ENCODE results near the gene PSMG4. TPM values are rescaled to one million over a fixed set of nuclear protein-coding genes. Genes with fewer than 3 reads are reported as not detected.

The PSMG4 gene
- polyA plus RNA-seq, 2 of the 4 experiments (the other 2 are of a cell fraction) = 15.0 to 21.9 TPM

GRCh38 chr6:3235486-3235885 is 23.3 kb upstream of the PSMG4 start (continued):
- TF ChIP-seq HMGXB4 (CRISPR knock-in tag; IDR thresholded peaks at IDR 0.05; ENCODE audit: borderline replicate concordance) (no peak), EP300 (IDR thresholded peaks at IDR 0.05) (no peak), RNF2 (IDR thresholded peaks at IDR 0.05; ENCODE audit: borderline replicate concordance, low read depth) (no peak)

- H3K4me2 ChIP-seq = no peak overlapping the region
- no peaks in the 10 kb centered on the region for H3K4me1 ChIP-seq
- ChIA-PET POLR2A (no interaction called here), CTCF (interaction anchor here (1.8 to 5.8 kb wide), 2 partner anchors 14 to 79 kb away, joined by 5 to 50 read pairs; partner anchors contain the start of gene TUBB2A)
- TF ChIP-seq EP300 (IDR thresholded peaks at IDR 0.05) = no peak
- no peak for TF ChIP-seq HEYL (CRISPR knock-in tag; IDR thresholded peaks at IDR 0.05)
- no peak for TF ChIP-seq CHD2 (IDR thresholded peaks at IDR 0.05; ENCODE audit: low read length, partially characterized antibody)
- 89% methylated on average over 3 of the region's 3 CpGs for whole genome bisulfite sequencing (ENCODE audit: missing lambda C conversion rate)
- no peaks in the 10 kb centered on the region for H3K9me3 ChIP-seq
- FAIRE-seq (no peak), DNase-seq (ENCODE audit: low read depth in 1 of 2, low spot score in 1 of 2) (no peak), ATAC-seq (no peak)
- H3K27ac ChIP-seq = no peak overlapping the region
- no peak overlapping the region for H3K4me3 ChIP-seq
These were observed 22.7 kb upstream of the PSMG4 start for GRCh38 chr6:3236005-3236404.

GRCh38 chr6:3237761-3238662 is 20.7 kb upstream of the PSMG4 start:
- H3K4me1 ChIP-seq = no peaks in the 10 kb centered on the region
- no peak for FAIRE-seq
- ATAC-seq = peak; percentile 36 to 51; a peak in 2 of 6 replicates
- no peak for TF ChIP-seq ZC3H11A (IDR thresholded peaks at IDR 0.05)
- no peak for TF ChIP-seq JUN (IDR thresholded peaks at IDR 0.05)
- no peak for TF ChIP-seq BCL3 (IDR thresholded peaks at IDR 0.05)
- TF ChIP-seq ATOH8 (CRISPR knock-in tag; IDR thresholded peaks at IDR 0.05; ENCODE audit: low read depth) = no peak
- TF ChIP-seq CBX8 (IDR thresholded peaks at IDR 0.05) = no peak
- no peak for TF ChIP-seq CBX2 (IDR thresholded peaks at IDR 0.05; ENCODE audit: borderline replicate concordance, low read depth)
- TF ChIP-seq CEBPB (IDR thresholded peaks at IDR 0.05) = no peak
- TF ChIP-seq NFE2L2 (conservative IDR thresholded peaks at IDR 0.05; ENCODE audit: low read length) = no peak
- TF ChIP-seq POLR2AphosphoS2 (conservative IDR thresholded peaks at IDR 0.05; ENCODE audit: low read length) = no peak
- no peak for TF ChIP-seq RNF2 (IDR thresholded peaks at IDR 0.05; ENCODE audit: borderline replicate concordance, low read depth)
- H3K4me2 ChIP-seq = no peak overlapping the region
- no peak for DNase-seq (ENCODE audit: low read depth in 1 of 2, low spot score in 1 of 2)
- 80% methylated on average over 24 of the region's 24 CpGs for WGBS (ENCODE audit: missing lambda C conversion rate)
- no peaks in the 10 kb centered on the region for H3K9me3 ChIP-seq
- ChIA-PET POLR2A (no interaction called here), CTCF (interaction anchor here (0.5 to 5.8 kb wide), 5 partner anchors 12 to 1656 kb away, joined by 3 to 50 read pairs (median 3); no protein-coding TSS in a partner anchor)
- no peak overlapping the region for H3K4me3 ChIP-seq
- no peak overlapping the region for H3K27ac ChIP-seq

Data from A549 (cell line).